T1000 (cell line): ENCODE results near the gene ZNRF3.

Source experiments
- DNase-seq: peaks from one replicate; lab custom pipeline; 2025; ENCODE audit warnings: mixed read lengths; lab: John Stamatoyannopoulos, UW

Gene ZNRF3

GRCh38 chr22:28952857-28953256 is 69.5 kb downstream of the ZNRF3 start:
- DNase-seq: no peak

GRCh38 chr22:28953403-28953802 is 70.0 kb downstream of the ZNRF3 start:
- DNase-seq: no peak

GRCh38 chr22:28953976-28954880 is 70.9 kb downstream of the ZNRF3 start:
- no peak for DNase-seq

GRCh38 chr22:28955817-28956216 is 72.4 kb downstream of the ZNRF3 start:
- DNase-seq: no peak

- DNase-seq: no peak
These were observed 73.1 kb downstream of the ZNRF3 start for GRCh38 chr22:28956506-28956905.

GRCh38 chr22:28958611-28959010 is 75.2 kb downstream of the ZNRF3 start:
- DNase-seq: no peak

- no peak for DNase-seq
These were observed 78.7 kb downstream of the ZNRF3 start for GRCh38 chr22:28962042-28962554.

- no peak for DNase-seq
These were observed 80.0 kb downstream of the ZNRF3 start for GRCh38 chr22:28963362-28963761.

GRCh38 chr22:28967163-28967665 is 83.8 kb downstream of the ZNRF3 start:
- no peak for DNase-seq

- no peak for DNase-seq
These were observed 84.6 kb downstream of the ZNRF3 start for GRCh38 chr22:28967969-28968368.

GRCh38 chr22:28969401-28970168 is 86.2 kb downstream of the ZNRF3 start:
- DNase-seq: no peak

GRCh38 chr22:28973352-28973751 is 90.0 kb downstream of the ZNRF3 start:
- no peak for DNase-seq

- DNase-seq: no peak
These were observed 93.7 kb downstream of the ZNRF3 start for GRCh38 chr22:28977060-28977459.

- no peak for DNase-seq
These were observed 94.2 kb downstream of the ZNRF3 start for GRCh38 chr22:28977481-28977971.

GRCh38 chr22:28978158-28978557 is 94.8 kb downstream of the ZNRF3 start:
- no peak for DNase-seq

GRCh38 chr22:28978863-28979796 is 95.8 kb downstream of the ZNRF3 start:
- DNase-seq: no peak

GRCh38 chr22:28980326-28980725 is 97.0 kb downstream of the ZNRF3 start:
- no peak for DNase-seq

- no peak for DNase-seq
These were observed 98.6 kb downstream of the ZNRF3 start for GRCh38 chr22:28981818-28982499.

GRCh38 chr22:28983190-28983589 is 99.8 kb downstream of the ZNRF3 start:
- no peak for DNase-seq

GRCh38 chr22:28983788-28984441 is 100.5 kb downstream of the ZNRF3 start:
- DNase-seq: no peak
